Activated naive CD4-positive, alpha-beta T cell (primary cell): ENCODE measurements around the gene MYBL2.

Source experiments
- DNase-seq, 4 experiments: peaks; one replicate each; lab custom pipeline; 2025; lab: John Stamatoyannopoulos, UW

Gene MYBL2

GRCh38 chr20:43682446-43682845 is 15.5 kb downstream of the MYBL2 start:
- DNase-seq: no peak

GRCh38 chr20:43686820-43687219 is 19.9 kb downstream of the MYBL2 start:
- DNase-seq: no peak

GRCh38 chr20:43689165-43689564 is 22.3 kb downstream of the MYBL2 start:
- no peak for DNase-seq

- DNase-seq: no peak
Measured at GRCh38 chr20:43690943-43691598, 24.2 kb downstream of the MYBL2 start.

- DNase-seq: peak in 2 of 4 experiments; percentile 5 to 14
Measured at GRCh38 chr20:43691928-43692524, 25.1 kb downstream of the MYBL2 start.

GRCh38 chr20:43694763-43695162 is 27.8 kb downstream of the MYBL2 start:
- no peak for DNase-seq

- no peak for DNase-seq
Measured at GRCh38 chr20:43695571-43695970, 28.7 kb downstream of the MYBL2 start.

GRCh38 chr20:43699941-43700565 is 33.1 kb downstream of the MYBL2 start:
- DNase-seq: no peak

- DNase-seq: no peak
Measured at GRCh38 chr20:43700627-43701026, 33.7 kb downstream of the MYBL2 start.

- no peak for DNase-seq
Measured at GRCh38 chr20:43702502-43702901, 35.6 kb downstream of the MYBL2 start.

GRCh38 chr20:43710370-43711044 is 43.6 kb downstream of the MYBL2 start:
- no peak for DNase-seq

- no peak for DNase-seq
Measured at GRCh38 chr20:43711098-43711654, 44.3 kb downstream of the MYBL2 start.

GRCh38 chr20:43715044-43715443 is 48.1 kb downstream of the MYBL2 start:
- no peak for DNase-seq

- no peak for DNase-seq
Measured at GRCh38 chr20:43715511-43715910, 48.6 kb downstream of the MYBL2 start.

GRCh38 chr20:43716123-43716522 is 49.2 kb downstream of the MYBL2 start:
- DNase-seq: no peak

GRCh38 chr20:43716757-43717615 is 50.1 kb downstream of the MYBL2 start:
- no peak for DNase-seq

GRCh38 chr20:43717616-43717995 is 50.7 kb downstream of the MYBL2 start:
- no peak for DNase-seq

GRCh38 chr20:43720007-43720406 is 53.1 kb downstream of the MYBL2 start:
- DNase-seq: no peak

- DNase-seq: no peak
Measured at GRCh38 chr20:43721097-43721428, 54.1 kb downstream of the MYBL2 start.

- peak in 1 of 4 experiments; percentile 30 for DNase-seq
Measured at GRCh38 chr20:43721429-43722152, 54.7 kb downstream of the MYBL2 start.

GRCh38 chr20:43722153-43722505 is 55.2 kb downstream of the MYBL2 start:
- peak in 2 of 4 experiments; percentile 14 to 30 for DNase-seq
